ENCODE results near the gene KIF26B. TPM values are rescaled to one million over a fixed set of nuclear protein-coding genes. Genes with fewer than 3 reads are reported as not detected.

KIF26B gene
- total RNA-seq, 3 donors from 2014 or later (not counting 1 experiment from before 2014, with no cell fraction given): 0.16 to 0.96 (median 0.18) TPM

DNA sequence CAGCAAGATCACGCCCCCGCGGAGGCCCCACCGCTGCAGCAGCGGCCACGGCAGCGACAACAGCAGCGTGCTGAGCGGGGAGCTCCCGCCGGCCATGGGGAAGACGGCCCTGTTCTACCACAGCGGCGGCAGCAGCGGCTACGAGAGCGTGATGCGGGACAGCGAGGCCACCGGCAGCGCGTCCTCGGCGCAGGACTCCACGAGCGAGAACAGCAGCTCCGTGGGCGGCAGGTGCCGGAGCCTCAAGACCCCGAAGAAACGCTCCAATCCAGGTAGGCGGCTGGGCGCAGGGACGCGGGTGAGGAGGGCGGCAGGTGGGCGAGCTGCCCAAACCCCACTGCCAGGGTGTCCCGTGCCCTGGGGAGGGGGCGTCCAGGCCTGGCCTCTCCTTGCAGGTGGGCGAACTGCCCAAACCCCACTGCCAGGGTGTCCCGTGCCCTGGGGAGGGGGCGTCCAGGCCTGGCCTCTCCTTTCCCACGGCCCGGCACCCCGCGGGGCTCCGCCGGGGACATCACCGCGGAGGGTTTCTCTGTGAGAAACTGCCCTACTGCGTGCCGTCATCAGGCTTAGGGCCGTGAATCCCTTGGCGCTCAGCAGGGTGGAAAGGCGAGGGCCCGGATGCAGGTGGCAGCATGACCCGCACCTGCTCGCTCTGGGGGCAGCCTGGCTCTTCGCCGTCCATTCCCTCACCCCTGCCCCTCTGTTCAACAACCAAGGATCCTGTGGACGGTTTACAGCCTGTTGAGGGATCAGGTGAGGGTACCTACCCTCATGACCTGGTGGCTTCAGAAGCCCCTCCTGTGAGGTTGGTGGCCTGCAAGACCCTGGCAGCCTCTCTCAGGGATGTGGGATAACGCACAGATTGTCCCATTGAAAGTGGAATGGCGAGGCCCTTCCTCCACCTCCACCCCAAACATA, 534.0 kb downstream of the KIF26B start:
- intact Hi-C loops (cut with micrococcal nuclease): no loop called here
- Mint-ChIP-seq H3K27me3 (ENCODE audit: low read depth in 2 of 2) (peaks cover 6 to 8% of the 10 kb centered on the region in 2 donors), H3K36me3 (no peaks in the 10 kb centered on the region), H3K4me3 (no peak overlapping the region), H3K9me3 (no peaks in the 10 kb centered on the region), H3K4me1 (peaks cover 11% of the 10 kb centered on the region in 2 donors), H3K27ac (no peak overlapping the region)
- Histone ChIP-seq H3K9me3 (ENCODE audit: control insufficient read depth, insufficient read depth, low read length) (no peaks in the 10 kb centered on the region), H3K4me3 (ENCODE audit: low read length) (no peak overlapping the region), H3K27me3 (ENCODE audit: control insufficient read depth, insufficient read depth, low read length) (no peaks in the 10 kb centered on the region), H3K27ac (ENCODE audit: low read length) (no peak overlapping the region), H3K36me3 (ENCODE audit: control insufficient read depth, insufficient read depth, low read length) (no peaks in the 10 kb centered on the region), H3K4me1 (ENCODE audit: control insufficient read depth, insufficient read depth, low read length) (no peaks in the 10 kb centered on the region)
- DNase-seq (no peak), ATAC-seq (no peak)
- 88% methylated on average over 63 of the region's 63 CpGs for WGBS (ENCODE audit: insufficient coverage)
- TF ChIP-seq, protein P1, sequence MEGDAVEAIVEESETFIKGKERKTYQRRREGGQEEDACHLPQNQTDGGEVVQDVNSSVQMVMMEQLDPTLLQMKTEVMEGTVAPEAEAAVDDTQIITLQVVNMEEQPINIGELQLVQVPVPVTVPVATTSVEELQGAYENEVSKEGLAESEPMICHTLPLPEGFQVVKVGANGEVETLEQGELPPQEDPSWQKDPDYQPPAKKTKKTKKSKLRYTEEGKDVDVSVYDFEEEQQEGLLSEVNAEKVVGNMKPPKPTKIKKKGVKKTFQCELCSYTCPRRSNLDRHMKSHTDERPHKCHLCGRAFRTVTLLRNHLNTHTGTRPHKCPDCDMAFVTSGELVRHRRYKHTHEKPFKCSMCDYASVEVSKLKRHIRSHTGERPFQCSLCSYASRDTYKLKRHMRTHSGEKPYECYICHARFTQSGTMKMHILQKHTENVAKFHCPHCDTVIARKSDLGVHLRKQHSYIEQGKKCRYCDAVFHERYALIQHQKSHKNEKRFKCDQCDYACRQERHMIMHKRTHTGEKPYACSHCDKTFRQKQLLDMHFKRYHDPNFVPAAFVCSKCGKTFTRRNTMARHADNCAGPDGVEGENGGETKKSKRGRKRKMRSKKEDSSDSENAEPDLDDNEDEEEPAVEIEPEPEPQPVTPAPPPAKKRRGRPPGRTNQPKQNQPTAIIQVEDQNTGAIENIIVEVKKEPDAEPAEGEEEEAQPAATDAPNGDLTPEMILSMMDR (IDR thresholded peaks at IDR 0.05): no peak

DNA sequence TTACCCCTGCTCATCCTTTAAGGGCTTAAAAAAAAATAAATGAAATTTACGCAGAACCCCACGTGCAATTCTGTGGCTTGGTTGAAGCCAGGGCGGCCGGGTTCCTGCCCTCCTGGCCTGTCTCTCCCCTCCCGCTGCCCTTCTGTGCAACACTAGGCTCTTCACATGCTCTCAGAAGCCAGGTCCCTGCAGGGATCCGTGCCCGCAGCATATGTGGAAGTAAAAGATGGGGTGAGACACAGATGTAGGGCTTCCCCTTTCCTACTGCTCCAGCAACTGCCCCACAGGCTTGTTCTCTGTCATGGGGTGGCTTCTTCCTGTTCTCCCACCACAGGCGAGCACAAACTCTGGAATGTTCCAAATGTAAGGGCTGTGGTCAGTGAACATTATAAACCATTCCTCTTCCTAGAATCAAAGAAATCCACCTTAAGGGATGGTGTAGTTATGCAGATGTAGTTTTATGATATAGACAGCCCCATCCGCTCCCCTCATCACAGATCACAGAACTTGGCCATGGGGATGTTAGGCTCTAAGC, 535.4 kb downstream of the KIF26B start:
- H3K4me3 Mint-ChIP-seq: no peak overlapping the region
- intact Hi-C loops (cut with micrococcal nuclease): no loop called here
- no peaks in the 10 kb centered on the region for H3K9me3 ChIP-seq (ENCODE audit: control insufficient read depth, insufficient read depth, low read length)

DNA sequence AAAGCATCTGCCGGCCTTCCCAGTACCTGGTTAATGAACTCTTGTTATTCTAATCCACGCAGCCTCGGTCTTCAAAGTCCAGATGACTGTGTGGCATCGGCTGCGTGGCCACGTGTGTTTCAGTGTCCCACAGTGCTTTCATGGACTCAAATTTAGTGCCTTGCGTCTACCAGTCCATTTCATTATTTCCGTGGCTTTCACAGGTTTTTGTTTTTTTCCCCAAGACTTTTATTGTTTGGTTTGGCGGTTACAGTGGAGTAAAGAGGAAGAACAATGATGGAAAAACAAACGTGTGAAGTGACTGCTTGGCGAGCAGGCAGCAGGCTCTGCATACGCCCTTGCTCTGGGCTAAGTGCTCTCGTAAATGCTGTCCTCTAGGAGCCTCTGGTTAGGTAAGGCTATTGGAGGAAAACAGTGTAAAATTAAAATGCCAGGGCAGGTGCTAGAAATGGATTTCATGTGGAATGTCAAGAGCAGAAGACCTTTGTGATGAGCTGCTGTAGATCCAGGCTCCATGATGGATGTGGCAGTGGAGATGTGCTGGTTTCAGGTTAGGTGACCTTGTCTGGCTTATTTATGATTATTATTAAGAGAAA, 536.3 kb downstream of the KIF26B start:
- no peak for ATAC-seq
- no peaks in the 10 kb centered on the region for H3K36me3 ChIP-seq (ENCODE audit: control insufficient read depth, insufficient read depth, low read length)
- TF ChIP-seq, protein P1 (IDR thresholded peaks at IDR 0.05): no peak
- H3K4me3 ChIP-seq (ENCODE audit: low read length): no peak overlapping the region
- no peaks in the 10 kb centered on the region for H3K4me1 ChIP-seq (ENCODE audit: control insufficient read depth, insufficient read depth, low read length)
- Mint-ChIP-seq H3K4me3 (no peak overlapping the region), H3K36me3 (no peaks in the 10 kb centered on the region), H3K4me1 (peaks cover 11% of the 10 kb centered on the region in 2 donors), H3K27ac (no peak overlapping the region), H3K9me3 (no peaks in the 10 kb centered on the region), H3K27me3 (ENCODE audit: low read depth in 2 of 2) (peaks cover 6 to 8% of the 10 kb centered on the region in 2 donors)
- no peak overlapping the region for H3K27ac ChIP-seq (ENCODE audit: low read length)
- H3K9me3 ChIP-seq (ENCODE audit: control insufficient read depth, insufficient read depth, low read length): no peaks in the 10 kb centered on the region
- 65% methylated on average over 13 of the region's 13 CpGs for WGBS (ENCODE audit: insufficient coverage)
- DNase-seq: no peak
- H3K27me3 ChIP-seq (ENCODE audit: control insufficient read depth, insufficient read depth, low read length): no peaks in the 10 kb centered on the region
- intact Hi-C loops (cut with micrococcal nuclease): no loop called here

More for the DNA sequence above, 535.4 kb downstream of the KIF26B start:
- H3K27me3 Mint-ChIP-seq (ENCODE audit: low read depth in 2 of 2): peaks cover 6 to 8% of the 10 kb centered on the region in 2 donors
- DNase-seq: no peak
- Histone ChIP-seq H3K36me3 (ENCODE audit: control insufficient read depth, insufficient read depth, low read length) (no peaks in the 10 kb centered on the region), H3K27ac (ENCODE audit: low read length) (no peak overlapping the region), H3K27me3 (ENCODE audit: control insufficient read depth, insufficient read depth, low read length) (no peaks in the 10 kb centered on the region), H3K4me3 (ENCODE audit: low read length) (no peak overlapping the region), H3K4me1 (ENCODE audit: control insufficient read depth, insufficient read depth, low read length) (no peaks in the 10 kb centered on the region)
- H3K36me3 Mint-ChIP-seq: no peaks in the 10 kb centered on the region
- TF ChIP-seq, protein P1 (IDR thresholded peaks at IDR 0.05): no peak
- no peak for ATAC-seq
- H3K27ac Mint-ChIP-seq: no peak overlapping the region
- H3K9me3 Mint-ChIP-seq: no peaks in the 10 kb centered on the region
- 37% methylated on average over 6 of the region's 9 CpGs for WGBS (ENCODE audit: insufficient coverage)
- H3K4me1 Mint-ChIP-seq: peaks cover 11% of the 10 kb centered on the region in 2 donors
